Activated T-helper 2 cell treated with anti-CD3 and anti-CD28 coated beads, Interferon-gamma antibody, Interleukin-2, Interleukin-4, amounts not matched to agents 10 μg/mL and 5 μg/mL and 100 μg/mL, durations not matched to agents 14 hours and 24 hours and 36 hours (primary cell): ENCODE measurements around the gene DAAM1. TPM values are rescaled to one million over a fixed set of nuclear protein-coding genes. Genes with fewer than 3 reads are reported as not detected.

ENCODE experiments used
- DNase-seq: peaks from one replicate; pipeline ENCODE4 v3.0.0; 2021; ENCODE audit warnings: low spot score
- H3K27ac Mint-ChIP-seq: one replicate; pipeline ENCODE4 v1.8.0; 2021; ENCODE audit warnings: mixed read lengths
- H3K27me3 Mint-ChIP-seq: one replicate; pipeline ENCODE4 v1.8.0; 2021; ENCODE audit warnings: low read depth, mixed read lengths
- H3K36me3 Mint-ChIP-seq: one replicate; pipeline ENCODE4 v1.8.0; 2021; ENCODE audit warnings: low read depth, mixed read lengths
- H3K4me1 Mint-ChIP-seq: one replicate; pipeline ENCODE4 v1.8.0; 2021; ENCODE audit warnings: low read depth, mixed read lengths
- H3K4me3 Mint-ChIP-seq: one replicate; pipeline ENCODE4 v1.8.0; 2021; ENCODE audit warnings: low read depth, mild to moderate bottlenecking, moderate library complexity, mixed read lengths
- H3K9me3 Mint-ChIP-seq: one replicate; pipeline ENCODE4 v1.8.0; 2021; ENCODE audit warnings: mixed read lengths
- intact Hi-C: fragments of 100-400 bp; cut with micrococcal nuclease; formaldehyde crosslinking; loops from one replicate; pipeline ENCODE4 v1.15.1; 2023
- total RNA-seq: library from RNA; stranded (reverse); gene quantifications from 2 replicates; pipeline ENCODE4 v1.2.3, GENCODE V29; 2022

DAAM1 gene
- total RNA-seq, 1 donor from 2014 or later: 6.4 TPM

GRCh38 chr14:59240356-59240755, 51.9 kb downstream of the DAAM1 start:
- Mint-ChIP-seq H3K9me3 (no peaks in the 10 kb centered on the region), H3K4me1 (peaks cover 8% of the 10 kb centered on the region), H3K36me3 (no peaks in the 10 kb centered on the region), H3K27ac (no peak overlapping the region), H3K4me3 (no peak overlapping the region), H3K27me3 (no peaks in the 10 kb centered on the region)
- no peak for DNase-seq
- intact Hi-C loops: no loop called here

- Mint-ChIP-seq H3K4me3 (no peak overlapping the region), H3K36me3 (no peaks in the 10 kb centered on the region), H3K9me3 (no peaks in the 10 kb centered on the region), H3K27me3 (no peaks in the 10 kb centered on the region), H3K4me1 (peaks cover 13% of the 10 kb centered on the region), H3K27ac (no peak overlapping the region)
- no peak for DNase-seq
- intact Hi-C loops: no loop called here
These were observed 52.7 kb downstream of the DAAM1 start for GRCh38 chr14:59241121-59241520.

GRCh38 chr14:59243174-59243573, 54.7 kb downstream of the DAAM1 start:
- no peak overlapping the region for H3K27ac Mint-ChIP-seq
- no peak for DNase-seq
- H3K27me3 Mint-ChIP-seq: no peaks in the 10 kb centered on the region
- H3K36me3 Mint-ChIP-seq: no peaks in the 10 kb centered on the region
- H3K4me1 Mint-ChIP-seq: peaks cover 17% of the 10 kb centered on the region
- H3K9me3 Mint-ChIP-seq: no peaks in the 10 kb centered on the region
- intact Hi-C loops: no loop called here
- H3K4me3 Mint-ChIP-seq: no peak overlapping the region

DNA sequence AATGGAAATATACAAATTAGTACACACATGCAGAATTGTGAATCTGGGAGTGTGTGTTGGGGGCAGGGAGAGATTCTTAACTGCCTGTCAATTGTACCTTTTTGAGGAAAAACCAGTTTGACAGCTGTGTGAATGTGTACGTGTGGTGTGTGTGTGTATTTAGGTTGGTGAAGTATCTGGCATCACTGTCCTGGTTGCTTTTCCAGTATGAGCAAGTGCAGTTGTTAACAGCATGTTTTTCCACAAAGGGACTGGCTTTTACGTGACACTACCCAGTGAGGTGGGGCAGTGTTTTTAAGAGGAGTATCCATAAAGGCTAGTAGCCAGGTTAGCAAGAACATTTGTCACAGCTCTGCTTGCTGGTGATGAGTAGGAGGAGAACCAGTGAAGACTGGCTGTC, 56.1 kb downstream of the DAAM1 start:
- H3K36me3 Mint-ChIP-seq: no peaks in the 10 kb centered on the region
- H3K27me3 Mint-ChIP-seq: no peaks in the 10 kb centered on the region
- no peak for DNase-seq
- intact Hi-C loops: no loop called here
- no peak overlapping the region for H3K27ac Mint-ChIP-seq
- no peaks in the 10 kb centered on the region for H3K9me3 Mint-ChIP-seq
- H3K4me1 Mint-ChIP-seq: peaks cover 17% of the 10 kb centered on the region
- no peak overlapping the region for H3K4me3 Mint-ChIP-seq

DNA sequence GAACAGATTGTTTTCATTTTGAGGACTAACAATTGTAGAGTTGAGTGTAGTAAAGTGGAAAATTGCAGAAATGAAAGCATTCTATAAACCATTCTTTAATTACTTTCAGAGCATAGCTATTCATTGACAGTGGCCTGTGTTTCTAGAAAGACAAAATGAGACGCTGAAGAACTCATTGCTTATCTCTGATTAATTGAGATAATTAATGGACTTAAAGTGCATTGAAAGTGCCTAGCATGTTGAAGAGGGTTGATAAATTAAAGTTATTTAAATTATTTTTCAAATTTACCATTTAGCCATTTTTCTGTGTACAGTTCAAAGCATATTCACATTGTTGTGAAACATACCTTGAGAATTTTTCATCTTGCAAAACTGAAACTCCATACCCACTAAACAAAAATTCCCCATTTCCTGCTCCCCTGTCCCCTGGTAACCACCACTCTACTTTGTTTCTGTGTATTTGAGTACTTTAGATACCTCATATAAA, 57.4 kb downstream of the DAAM1 start:
- Mint-ChIP-seq H3K4me1 (peaks cover 17% of the 10 kb centered on the region), H3K27me3 (no peaks in the 10 kb centered on the region), H3K4me3 (no peak overlapping the region), H3K27ac (no peak overlapping the region), H3K36me3 (no peaks in the 10 kb centered on the region), H3K9me3 (no peaks in the 10 kb centered on the region)
- no peak for DNase-seq
- intact Hi-C loops: no loop called here

GRCh38 chr14:59246566-59246965, 58.1 kb downstream of the DAAM1 start:
- DNase-seq: no peak
- Mint-ChIP-seq H3K27ac (no peak overlapping the region), H3K4me1 (peaks cover 17% of the 10 kb centered on the region)

GRCh38 chr14:59247801-59248584, 59.5 kb downstream of the DAAM1 start:
- intact Hi-C loops: no loop called here
- Mint-ChIP-seq H3K27me3 (no peaks in the 10 kb centered on the region), H3K4me3 (no peak overlapping the region), H3K36me3 (no peaks in the 10 kb centered on the region), H3K4me1 (peaks cover 17% of the 10 kb centered on the region), H3K9me3 (no peaks in the 10 kb centered on the region), H3K27ac (no peak overlapping the region)
- DNase-seq: no peak

More at GRCh38 chr14:59246566-59246965, 58.1 kb downstream of the DAAM1 start:
- Mint-ChIP-seq H3K27me3 (no peaks in the 10 kb centered on the region), H3K36me3 (no peaks in the 10 kb centered on the region), H3K4me3 (no peak overlapping the region), H3K9me3 (no peaks in the 10 kb centered on the region)
- intact Hi-C loops: no loop called here

GRCh38 chr14:59249029-59249428, 60.6 kb downstream of the DAAM1 start:
- intact Hi-C loops: no loop called here
- H3K27me3 Mint-ChIP-seq: no peaks in the 10 kb centered on the region

DNA sequence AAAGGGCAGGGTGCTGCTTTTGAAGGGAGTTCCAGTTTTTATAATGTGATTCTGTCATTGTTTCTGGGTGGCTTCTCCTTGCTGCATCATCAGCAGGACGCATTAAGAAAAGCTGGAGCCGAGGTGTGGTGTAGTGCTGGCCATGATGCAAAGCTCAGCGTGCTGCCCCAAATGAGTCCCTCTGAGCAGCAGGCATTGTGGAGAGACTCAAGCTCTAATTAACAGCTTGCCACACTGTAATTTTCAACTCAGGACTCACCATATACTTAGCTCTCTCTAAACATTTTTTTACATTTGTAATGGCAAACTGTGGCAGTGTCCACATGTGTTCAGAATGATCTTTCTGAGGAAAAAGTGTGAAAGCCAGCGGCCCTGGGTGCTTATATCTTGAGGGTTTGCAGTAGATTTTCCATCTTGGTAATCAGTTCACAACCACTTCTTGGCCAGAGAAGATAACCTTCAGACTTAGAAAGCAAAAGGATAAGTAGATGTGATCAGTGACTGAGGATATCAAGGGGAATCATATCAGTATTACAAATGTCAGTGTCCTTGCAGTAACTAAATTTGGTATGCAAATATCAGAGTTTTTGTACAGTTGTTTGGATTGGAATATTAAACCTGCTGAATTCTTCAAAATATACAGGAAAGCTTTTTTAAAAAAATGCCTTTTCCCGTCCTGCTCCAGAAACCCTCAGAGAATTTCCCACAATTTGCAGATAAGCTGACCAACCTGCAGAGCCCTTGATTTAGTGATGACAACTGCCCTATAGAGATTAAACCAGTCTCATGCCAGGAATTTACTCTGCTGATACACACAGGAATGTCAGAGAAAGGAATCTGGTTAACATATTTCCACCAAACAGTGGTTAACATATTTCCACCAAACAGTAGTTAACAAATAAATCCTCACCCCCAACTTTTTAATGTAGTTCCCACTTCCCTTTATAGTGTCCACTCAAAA, 63.6 kb downstream of the DAAM1 start:
- Mint-ChIP-seq H3K9me3 (no peaks in the 10 kb centered on the region), H3K36me3 (no peaks in the 10 kb centered on the region), H3K4me3 (no peak overlapping the region), H3K27ac (no peak overlapping the region), H3K4me1 (no peaks in the 10 kb centered on the region), H3K27me3 (no peaks in the 10 kb centered on the region)
- intact Hi-C loops: no loop called here
- no peak for DNase-seq

More at GRCh38 chr14:59249029-59249428, 60.6 kb downstream of the DAAM1 start:
- DNase-seq: no peak
- H3K4me1 Mint-ChIP-seq: peaks cover 17% of the 10 kb centered on the region
- no peaks in the 10 kb centered on the region for H3K9me3 Mint-ChIP-seq
- no peaks in the 10 kb centered on the region for H3K36me3 Mint-ChIP-seq
- H3K27ac Mint-ChIP-seq: no peak overlapping the region
- H3K4me3 Mint-ChIP-seq: no peak overlapping the region

- Mint-ChIP-seq H3K4me1 (no peaks in the 10 kb centered on the region), H3K27ac (no peak overlapping the region), H3K4me3 (no peak overlapping the region), H3K9me3 (no peaks in the 10 kb centered on the region), H3K36me3 (no peaks in the 10 kb centered on the region), H3K27me3 (no peaks in the 10 kb centered on the region)
- no peak for DNase-seq
- intact Hi-C loops: no loop called here
These were observed 64.5 kb downstream of the DAAM1 start for GRCh38 chr14:59252772-59253500.

DNA sequence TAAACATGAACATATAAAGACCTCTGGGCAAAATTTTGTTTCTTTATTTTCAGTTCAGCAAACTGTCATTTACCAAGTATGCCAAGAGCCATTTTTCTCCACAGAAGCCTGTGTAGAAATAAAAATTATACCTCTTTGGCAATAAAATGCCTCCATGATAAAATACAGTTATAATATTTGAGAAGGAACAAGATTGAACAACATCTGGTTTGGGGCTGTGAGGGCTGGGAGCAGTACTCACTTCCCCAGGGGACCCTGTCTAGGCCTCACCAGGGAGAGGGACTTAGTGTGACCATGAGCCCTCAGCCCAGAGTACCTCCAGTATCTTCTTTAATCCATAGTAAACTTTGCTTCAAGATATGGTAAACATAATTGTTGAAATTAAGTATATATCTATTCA, 65.1 kb downstream of the DAAM1 start:
- Mint-ChIP-seq H3K27ac (no peak overlapping the region), H3K27me3 (no peaks in the 10 kb centered on the region), H3K4me3 (no peak overlapping the region), H3K36me3 (no peaks in the 10 kb centered on the region), H3K4me1 (no peaks in the 10 kb centered on the region), H3K9me3 (no peaks in the 10 kb centered on the region)
- no peak for DNase-seq
- intact Hi-C loops: no loop called here

DNA sequence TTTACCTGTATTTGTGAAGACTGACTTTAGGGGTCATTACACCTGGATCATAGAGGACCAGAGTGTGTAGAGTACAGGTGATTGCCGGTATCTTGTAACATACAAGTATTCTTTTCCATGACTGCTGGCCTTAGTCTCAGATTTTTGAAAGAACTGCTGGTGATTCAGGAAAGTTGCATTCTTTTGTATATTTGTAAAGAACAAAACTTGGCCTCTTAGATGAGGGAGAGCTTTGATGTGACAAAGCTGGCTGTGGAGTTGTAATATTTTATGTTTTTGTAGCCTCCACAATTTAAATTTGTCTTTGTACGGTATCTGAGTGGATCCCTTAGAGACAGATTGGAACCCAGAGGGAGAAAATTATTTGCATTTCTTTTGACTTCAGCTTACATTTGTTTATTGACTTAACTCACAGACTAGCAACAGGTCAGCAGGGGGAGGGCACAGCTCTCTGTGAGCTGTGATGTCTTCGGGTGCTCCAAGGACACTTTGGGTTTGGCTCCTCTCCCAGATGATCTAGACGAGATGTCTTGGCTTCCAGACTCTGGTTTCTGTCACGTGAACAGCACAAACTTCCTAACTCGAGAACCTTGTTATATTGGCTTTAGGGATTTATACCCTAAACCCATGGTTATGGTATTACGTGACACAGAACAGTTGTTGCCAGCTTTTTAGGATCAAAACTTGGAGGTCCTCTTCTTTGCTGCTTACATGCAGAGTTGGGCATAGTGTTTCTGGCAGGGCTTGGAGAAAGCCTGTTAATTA, 65.9 kb downstream of the DAAM1 start:
- no peaks in the 10 kb centered on the region for H3K9me3 Mint-ChIP-seq
- no peak overlapping the region for H3K27ac Mint-ChIP-seq
- intact Hi-C loops: no loop called here
- H3K4me3 Mint-ChIP-seq: no peak overlapping the region
- H3K4me1 Mint-ChIP-seq: no peaks in the 10 kb centered on the region
- no peaks in the 10 kb centered on the region for H3K36me3 Mint-ChIP-seq
- no peaks in the 10 kb centered on the region for H3K27me3 Mint-ChIP-seq
- DNase-seq: no peak
